ENCODE results near the gene CLDND1. TPM values are rescaled to one million over a fixed set of nuclear protein-coding genes. Genes with fewer than 3 reads are reported as not detected.

CLDND1 gene
- total RNA-seq, 3 donors from 2014 or later: 222 to 249 (median 241) TPM

DNA sequence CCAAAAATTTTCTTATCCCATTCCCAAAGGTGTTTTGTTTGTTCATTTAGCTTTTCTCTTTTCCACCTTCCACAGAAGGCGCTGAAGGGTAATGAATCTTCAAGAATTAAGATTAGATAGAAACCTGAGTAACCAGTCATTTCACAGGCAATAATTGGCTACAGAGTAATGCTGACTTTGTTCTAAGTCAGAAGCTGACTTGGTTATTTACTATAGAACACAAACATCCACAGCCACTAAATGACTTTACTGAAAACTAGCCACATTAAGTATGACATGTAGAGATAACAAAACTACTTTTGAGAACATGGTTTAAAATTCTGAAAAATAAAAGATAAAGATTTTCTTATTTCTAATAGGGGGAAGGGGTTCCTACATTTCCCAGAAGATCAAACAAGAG lies 7.8 kb downstream of the CLDND1 start:
- peaks cover 70% of the 10 kb centered on the region for H3K36me3 Mint-ChIP-seq (ENCODE audit: insufficient read depth)
- no peak overlapping the region for H3K4me3 Mint-ChIP-seq
- H3K27me3 Mint-ChIP-seq (ENCODE audit: low read depth): no peaks in the 10 kb centered on the region
- H3K9me3 Mint-ChIP-seq: no peaks in the 10 kb centered on the region
- no peak for ATAC-seq
- H3K4me1 Mint-ChIP-seq (ENCODE audit: low read depth): peaks cover 58% of the 10 kb centered on the region
- no peak for DNase-seq

DNA sequence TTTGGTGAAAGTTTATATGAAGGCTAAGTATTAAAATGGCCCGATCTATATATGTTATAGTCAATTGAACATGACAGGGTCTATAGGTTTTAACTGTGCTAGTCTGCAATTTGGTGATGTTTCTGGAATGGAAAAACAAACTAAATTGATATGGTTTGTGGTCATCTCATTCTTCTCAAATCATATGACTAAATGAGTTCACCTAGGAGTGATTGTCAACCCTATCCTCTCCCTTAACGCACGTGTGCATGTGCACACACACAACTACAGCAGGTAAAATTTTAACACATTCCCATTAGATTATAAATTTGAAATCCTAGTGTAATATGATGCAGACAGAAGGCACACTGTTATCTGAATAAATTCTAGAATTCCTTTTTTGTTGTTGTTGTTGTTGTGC lies 9.0 kb downstream of the CLDND1 start:
- DNase-seq: no peak
- Mint-ChIP-seq H3K27me3 (ENCODE audit: low read depth) (no peaks in the 10 kb centered on the region), H3K36me3 (ENCODE audit: insufficient read depth) (peaks cover 66% of the 10 kb centered on the region), H3K4me3 (no peak overlapping the region), H3K9me3 (no peaks in the 10 kb centered on the region), H3K4me1 (ENCODE audit: low read depth) (peaks cover 49% of the 10 kb centered on the region)
- ATAC-seq: no peak

DNA sequence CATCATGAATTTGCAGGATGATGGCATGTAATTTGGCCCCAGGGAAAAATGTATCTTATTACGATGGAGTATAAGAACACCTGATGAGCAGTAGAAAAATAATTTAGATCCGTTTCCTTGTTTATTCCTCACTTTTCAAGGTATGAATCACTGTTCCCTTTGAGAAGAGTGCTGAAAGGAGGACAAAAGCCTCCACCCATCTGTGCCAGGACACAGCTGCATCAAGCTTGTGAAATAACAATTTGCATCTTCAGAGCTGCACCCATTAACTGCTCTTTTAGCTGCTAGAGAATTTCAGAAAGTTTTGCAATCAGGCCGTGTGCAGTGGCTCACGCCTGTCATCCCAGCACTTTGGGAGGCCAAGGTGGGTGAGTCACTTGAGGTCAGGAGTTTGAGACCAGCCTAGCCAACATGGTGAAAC lies 9.6 kb downstream of the CLDND1 start:
- Mint-ChIP-seq H3K36me3 (ENCODE audit: insufficient read depth) (peaks cover 66% of the 10 kb centered on the region), H3K4me3 (no peak overlapping the region), H3K9me3 (no peaks in the 10 kb centered on the region), H3K4me1 (ENCODE audit: low read depth) (peaks cover 49% of the 10 kb centered on the region), H3K27me3 (ENCODE audit: low read depth) (no peaks in the 10 kb centered on the region)
- no peak for DNase-seq
- peak in 1 of 2 donors; percentile 33 for ATAC-seq

DNA sequence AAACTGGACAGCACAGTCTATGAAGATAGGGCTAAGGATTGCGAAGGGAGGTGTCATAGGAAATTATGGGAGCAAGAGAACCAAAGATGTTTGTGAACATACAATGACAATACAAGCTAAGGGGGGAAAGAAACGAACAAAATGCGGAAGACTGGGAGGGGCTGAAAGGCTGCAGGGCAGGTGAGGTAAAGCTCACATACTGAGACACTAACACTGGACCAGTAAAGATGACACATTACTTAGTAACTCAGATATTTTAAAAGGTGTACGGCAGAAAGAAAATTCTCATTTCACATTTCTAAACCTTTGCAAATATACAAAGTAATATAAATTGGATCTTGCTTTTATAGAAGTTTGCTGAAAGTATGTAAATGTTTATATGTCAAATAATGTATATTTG lies 10.1 kb downstream of the CLDND1 start:
- DNase-seq (no peak), ATAC-seq (no peak)
- H3K36me3 Mint-ChIP-seq (ENCODE audit: insufficient read depth): peaks cover 68% of the 10 kb centered on the region
- no peaks in the 10 kb centered on the region for H3K27me3 Mint-ChIP-seq (ENCODE audit: low read depth)
- H3K9me3 Mint-ChIP-seq: no peaks in the 10 kb centered on the region
- no peak overlapping the region for H3K4me3 Mint-ChIP-seq
- peaks cover 46% of the 10 kb centered on the region for H3K4me1 Mint-ChIP-seq (ENCODE audit: low read depth)

DNA sequence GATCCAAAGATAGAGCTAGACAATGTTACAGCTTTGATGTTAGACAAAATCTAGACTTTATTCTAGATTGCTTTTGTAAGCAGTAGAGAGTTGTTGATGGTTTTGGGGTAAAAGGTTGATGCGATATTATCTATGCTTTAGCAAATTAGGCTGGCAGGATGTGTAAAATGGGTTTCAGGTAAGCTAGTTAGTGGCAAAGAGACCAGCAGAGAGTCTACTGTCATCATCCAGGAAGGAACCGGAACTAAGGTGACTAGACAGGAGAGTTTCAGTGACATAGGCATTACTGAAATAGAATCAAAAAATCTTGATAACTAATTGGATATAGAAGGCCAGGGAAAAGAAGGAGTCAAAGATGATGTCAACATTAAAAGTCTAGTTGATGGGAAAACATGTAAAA lies 14.1 kb downstream of the CLDND1 start:
- Mint-ChIP-seq H3K27me3 (ENCODE audit: low read depth) (no peaks in the 10 kb centered on the region), H3K36me3 (ENCODE audit: insufficient read depth) (peaks cover 55% of the 10 kb centered on the region), H3K9me3 (no peaks in the 10 kb centered on the region), H3K4me3 (no peak overlapping the region), H3K4me1 (ENCODE audit: low read depth) (peaks cover 24% of the 10 kb centered on the region)
- ATAC-seq: peak in 1 of 2 donors; percentile 27
- DNase-seq: no peak

DNA sequence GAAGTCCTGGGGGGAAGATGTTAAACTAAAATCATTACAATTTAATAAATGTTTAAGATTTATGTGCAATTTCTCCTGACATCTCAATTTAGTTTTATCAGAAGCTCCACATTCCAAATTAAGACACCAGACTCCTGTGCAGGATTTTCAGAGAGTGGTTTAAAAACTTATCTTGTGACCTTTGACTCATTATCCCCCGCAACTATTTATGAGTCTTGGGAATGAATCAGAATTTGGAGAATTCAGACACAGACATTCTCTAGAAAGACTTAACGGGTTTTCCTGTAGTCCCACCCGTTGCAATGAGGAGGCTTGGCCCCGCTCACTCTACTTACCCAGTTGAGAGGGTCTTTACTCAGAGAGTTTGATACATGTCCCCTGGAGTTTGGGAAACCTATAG lies 18.2 kb downstream of the CLDND1 start:
- no peaks in the 10 kb centered on the region for H3K27me3 Mint-ChIP-seq (ENCODE audit: low read depth)
- no peaks in the 10 kb centered on the region for H3K9me3 Mint-ChIP-seq
- no peak for ATAC-seq
- H3K36me3 Mint-ChIP-seq (ENCODE audit: insufficient read depth): peaks cover 41% of the 10 kb centered on the region
- H3K4me3 Mint-ChIP-seq: no peak overlapping the region
- peaks cover 13% of the 10 kb centered on the region for H3K4me1 Mint-ChIP-seq (ENCODE audit: low read depth)
- DNase-seq: no peak

DNA sequence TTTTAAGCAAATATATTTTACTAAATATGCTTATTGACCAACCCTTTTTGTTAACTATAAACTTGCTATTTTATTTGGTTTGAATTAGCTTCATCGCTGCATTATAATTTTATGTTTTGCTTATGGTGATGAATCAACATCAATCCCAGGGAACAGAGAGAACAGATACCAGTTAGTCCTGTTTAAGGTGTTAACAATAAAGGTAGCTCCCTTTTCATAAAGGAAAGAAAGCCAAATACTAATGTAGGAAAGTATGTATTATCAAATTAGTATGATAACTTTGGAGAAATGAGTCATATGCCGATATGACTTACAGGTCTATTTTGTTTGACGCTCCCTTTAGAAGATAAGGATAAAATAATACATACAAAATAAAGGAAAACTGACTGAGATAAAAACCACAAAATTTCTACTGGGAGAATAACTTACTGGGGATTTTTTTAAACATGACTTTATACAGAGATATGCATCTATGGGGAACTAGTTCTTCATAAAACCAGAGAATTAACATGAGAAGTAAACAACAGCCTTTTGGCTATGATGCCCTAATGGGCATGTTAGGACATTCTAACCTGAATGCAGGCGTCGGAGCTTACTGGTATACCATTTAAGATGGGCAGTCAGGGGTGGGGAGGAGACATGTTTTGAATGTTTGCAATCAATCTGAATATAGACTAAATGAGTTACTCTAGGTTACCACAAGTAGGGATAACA lies 20.7 kb downstream of the CLDND1 start:
- H3K27me3 Mint-ChIP-seq (ENCODE audit: low read depth): no peaks in the 10 kb centered on the region
- peaks cover 23% of the 10 kb centered on the region for H3K36me3 Mint-ChIP-seq (ENCODE audit: insufficient read depth)
- no peaks in the 10 kb centered on the region for H3K9me3 Mint-ChIP-seq
- peaks cover 3% of the 10 kb centered on the region for H3K4me1 Mint-ChIP-seq (ENCODE audit: low read depth)
- DNase-seq (no peak), ATAC-seq (no peak)
- H3K4me3 Mint-ChIP-seq: no peak overlapping the region

DNA sequence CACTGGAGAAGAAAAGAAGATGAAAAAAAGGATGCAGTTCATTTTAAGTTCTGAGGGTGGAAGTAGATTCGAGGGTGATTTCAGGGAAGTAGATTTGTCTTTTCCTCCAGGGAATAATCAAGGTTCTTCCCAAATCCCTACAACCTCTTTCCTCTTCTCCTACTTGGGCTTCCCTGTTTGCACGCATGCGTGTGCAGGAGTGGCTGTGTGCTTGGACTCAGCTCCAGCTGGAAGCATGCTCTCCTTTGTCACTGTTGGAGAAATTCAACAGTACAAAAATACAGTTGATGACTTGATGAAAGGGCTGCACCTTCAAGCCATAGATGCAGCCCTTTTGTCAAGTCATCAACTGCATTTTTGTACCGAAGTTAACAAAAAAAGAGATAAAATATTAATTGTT lies 21.4 kb downstream of the CLDND1 start:
- Mint-ChIP-seq H3K27me3 (ENCODE audit: low read depth) (no peaks in the 10 kb centered on the region), H3K4me3 (no peak overlapping the region), H3K36me3 (ENCODE audit: insufficient read depth) (peaks cover 15% of the 10 kb centered on the region), H3K4me1 (ENCODE audit: low read depth) (peaks cover 3% of the 10 kb centered on the region), H3K9me3 (no peaks in the 10 kb centered on the region)
- no peak for ATAC-seq
- no peak for DNase-seq

DNA sequence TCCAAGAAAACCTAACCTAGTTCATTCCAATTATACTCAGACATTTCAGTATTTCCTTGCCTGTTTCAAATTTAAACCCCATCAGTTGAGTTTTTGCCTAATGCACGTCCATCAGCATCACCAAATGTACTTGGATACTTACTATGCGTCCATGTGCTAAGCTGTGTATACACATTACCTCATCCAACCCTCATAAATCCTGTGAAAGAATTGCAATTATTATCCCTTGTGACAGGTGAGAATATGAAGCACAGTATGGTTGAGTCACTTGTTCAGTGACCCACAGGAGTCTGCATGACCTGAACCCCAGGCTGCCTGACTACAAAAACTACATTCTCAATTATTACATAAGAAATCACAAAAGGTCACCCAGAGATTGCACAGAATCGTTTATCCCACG lies 22.7 kb downstream of the CLDND1 start:
- Mint-ChIP-seq H3K36me3 (ENCODE audit: insufficient read depth) (peaks cover 11% of the 10 kb centered on the region), H3K4me1 (ENCODE audit: low read depth) (peaks cover 3% of the 10 kb centered on the region), H3K9me3 (no peaks in the 10 kb centered on the region), H3K4me3 (no peak overlapping the region), H3K27me3 (ENCODE audit: low read depth) (no peaks in the 10 kb centered on the region)
- DNase-seq (no peak), ATAC-seq (no peak)

DNA sequence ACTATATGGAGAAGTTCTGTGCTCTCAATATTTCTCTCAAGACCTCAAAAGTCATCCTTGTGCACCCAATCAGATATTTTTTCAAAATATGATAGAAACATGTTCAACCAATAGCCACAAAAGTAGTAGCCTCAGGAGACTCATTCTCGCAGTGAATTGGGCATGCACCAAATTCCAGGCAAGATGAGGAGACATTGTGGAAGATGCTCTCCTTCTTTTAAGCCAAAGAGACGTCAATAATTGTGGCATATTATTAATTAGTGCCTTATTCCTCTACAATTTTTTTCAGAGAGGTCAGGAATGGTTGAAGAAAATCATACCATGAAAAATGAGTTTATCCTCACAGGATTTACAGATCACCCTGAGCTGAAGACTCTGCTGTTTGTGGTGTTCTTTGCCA lies 25.3 kb downstream of the CLDND1 start, which contains the start of gene OR5K2:
OR5K2 (plus strand) TSS at position 301 of the 400 bp plus-strand sequence; CDS start at position 301, 0 bp downstream.
- peaks cover 4% of the 10 kb centered on the region for H3K36me3 Mint-ChIP-seq (ENCODE audit: insufficient read depth)
- DNase-seq (no peak), ATAC-seq (no peak)
- H3K9me3 Mint-ChIP-seq: no peaks in the 10 kb centered on the region
- H3K27me3 Mint-ChIP-seq (ENCODE audit: low read depth): no peaks in the 10 kb centered on the region
- no peaks in the 10 kb centered on the region for H3K4me1 Mint-ChIP-seq (ENCODE audit: low read depth)
- H3K4me3 Mint-ChIP-seq: no peak within 1 kb of the TSS

DNA sequence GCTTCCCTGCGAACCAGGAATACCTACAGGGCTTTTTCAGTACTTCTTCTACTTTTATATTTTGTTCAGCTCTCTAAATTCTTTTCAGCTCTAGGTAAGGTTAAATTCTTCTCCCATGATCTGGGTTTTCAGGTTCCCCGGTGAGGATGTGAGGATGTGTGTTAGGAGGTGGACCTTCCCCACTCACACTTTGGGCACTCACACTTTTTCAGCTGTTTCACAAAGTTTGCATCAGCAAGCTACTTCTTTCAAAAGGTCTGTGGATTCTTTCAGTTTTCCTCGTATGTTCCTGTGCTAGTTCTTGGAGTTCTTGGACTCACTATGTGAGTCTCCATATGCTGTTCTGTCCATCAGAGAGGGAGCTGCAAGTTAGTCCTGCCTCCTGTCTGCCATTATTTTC lies 39.1 kb downstream of the CLDND1 start:
- Mint-ChIP-seq H3K27me3 (ENCODE audit: low read depth) (peaks cover 9% of the 10 kb centered on the region), H3K4me1 (ENCODE audit: low read depth) (no peaks in the 10 kb centered on the region), H3K4me3 (no peak overlapping the region), H3K9me3 (peaks cover 38% of the 10 kb centered on the region), H3K36me3 (ENCODE audit: insufficient read depth) (peaks cover 9% of the 10 kb centered on the region)
- ATAC-seq: no peak
- no peak for DNase-seq

DNA sequence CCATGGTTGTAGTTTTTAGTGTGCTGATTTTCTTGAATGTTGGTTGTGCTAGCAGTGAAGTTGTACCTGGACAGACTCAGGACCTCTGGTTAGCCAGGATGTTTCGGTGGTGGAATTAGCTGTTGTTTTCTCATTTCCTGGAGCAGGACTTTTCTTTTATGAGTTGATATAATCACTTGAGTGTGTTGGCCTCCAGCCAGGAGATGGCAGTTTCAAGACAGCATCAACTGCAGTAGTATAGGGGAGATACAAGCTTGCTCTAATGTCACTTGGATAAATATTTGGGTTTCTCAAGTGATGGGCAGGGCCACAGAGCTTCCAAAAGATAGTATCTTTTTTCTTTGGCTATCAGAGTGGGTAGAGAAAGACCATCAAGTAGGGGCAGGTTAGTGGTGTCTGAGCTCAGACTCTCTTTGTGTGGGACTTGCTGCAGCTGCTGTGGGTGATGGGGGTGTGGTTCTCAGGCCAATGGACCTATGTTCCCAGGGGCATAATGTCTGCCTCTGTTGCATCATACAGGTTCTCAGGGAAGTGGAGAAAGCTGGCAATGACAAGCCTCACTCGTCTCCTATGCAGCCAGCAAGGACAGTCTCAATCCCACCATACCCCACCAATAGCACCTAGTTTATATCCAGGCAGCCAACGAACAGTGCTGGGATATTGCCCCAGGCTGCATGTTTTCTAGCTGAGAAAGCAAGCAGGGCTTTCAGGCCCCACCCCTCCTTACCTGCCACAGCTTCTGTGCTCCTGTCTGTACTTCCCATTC lies 39.8 kb downstream of the CLDND1 start:
- H3K4me3 Mint-ChIP-seq: no peak overlapping the region
- no peaks in the 10 kb centered on the region for H3K4me1 Mint-ChIP-seq (ENCODE audit: low read depth)
- H3K36me3 Mint-ChIP-seq (ENCODE audit: insufficient read depth): peaks cover 4% of the 10 kb centered on the region
- no peak for DNase-seq
- peaks cover 9% of the 10 kb centered on the region for H3K27me3 Mint-ChIP-seq (ENCODE audit: low read depth)
- peaks cover 30% of the 10 kb centered on the region for H3K9me3 Mint-ChIP-seq
- no peak for ATAC-seq
